SK-N-MC (cell line): ENCODE data around the gene MMEL1.
"Not testable (repeated sequence)": the region's sequence is repeated elsewhere in the genome, so short reads cannot be mapped to it uniquely, and the experiment has no call there.

Experiments used
- DNase-seq: peaks from one replicate; pipeline ENCODE4 v3.0.0-alpha.2; 2011; ENCODE audit warnings: low read depth, low spot score
- H3K27ac ChIP-seq: fragments of 200-600 bp; sonication (generic); 2 replicates; pipeline ENCODE4 v1.5.1; 2016; ENCODE audit warnings: mixed run types
- H3K36me3 ChIP-seq: fragments of 200-600 bp; sonication (generic); 2 replicates; pipeline ENCODE4 v1.6.1; 2017; ENCODE audit warnings: antibody characterized with exemption, low read length, mixed read lengths; ENCODE audit not compliant: insufficient read depth
- H3K4me3 ChIP-seq: fragments of 200-600 bp; sonication (generic); 2 replicates; pipeline ENCODE4 v1.5.1; 2016
- H3K9ac ChIP-seq: fragments of 200-600 bp; sonication (generic); 2 replicates; pipeline ENCODE4 v1.8.0; 2017; ENCODE audit warnings: mixed run types, mixed read lengths; ENCODE audit not compliant: insufficient read length
- H3K9me3 ChIP-seq: fragments of 200-600 bp; sonication (generic); 2 replicates; pipeline ENCODE4 v1.6.1; 2017; ENCODE audit warnings: low read depth, mild to moderate bottlenecking, antibody characterized with exemption, low read length, moderate library complexity, mixed read lengths
- EZH2 ChIP-seq: fragments of 200-600 bp; sonication (generic); IDR thresholded peaks from one replicate; pipeline ENCODE4 v1.6.1; 2017; ENCODE audit warnings: antibody characterized with exemption
- FOXP2 ChIP-seq: optimal IDR thresholded peaks from 2 replicates; pipeline ENCODE3; 2011; ENCODE audit warnings: mild to moderate bottlenecking, moderate library complexity; ENCODE audit not compliant: insufficient read depth; ENCODE audit errors: extremely low read length, control extremely low read depth
- POLR2AphosphoS5 ChIP-seq: IDR thresholded peaks from 2 replicates; pipeline ENCODE4 v1.6.1; 2012; ENCODE audit warnings: mild to moderate bottlenecking, low read depth, low read length, borderline replicate concordance

Gene MMEL1

DNA sequence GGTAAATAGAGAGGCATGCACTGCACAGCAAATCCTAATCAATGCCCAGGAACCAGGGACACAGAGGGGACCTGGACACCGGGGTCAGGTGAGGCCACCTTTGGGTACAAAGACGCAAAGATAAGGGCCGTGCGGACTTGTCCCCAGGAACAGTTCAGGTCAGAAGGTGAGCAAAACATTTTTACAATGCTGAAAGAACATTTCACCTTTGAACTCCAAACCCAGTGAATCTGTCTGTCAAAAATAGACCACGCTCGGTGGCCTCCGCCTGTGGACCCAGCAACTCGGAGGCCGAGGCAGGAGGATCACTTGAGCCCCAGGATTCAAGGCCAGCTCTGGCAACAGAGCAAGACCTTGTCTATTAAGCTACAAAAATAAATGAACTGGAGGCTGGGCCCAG, 61.5 kb downstream of the MMEL1 start:
- no peak overlapping the region for H3K4me3 ChIP-seq
- TF ChIP-seq POLR2AphosphoS5, result no peak
- TF ChIP-seq FOXP2, result no peak
- TF ChIP-seq EZH2, result no peak
- no peaks in the 10 kb centered on the region for H3K36me3 ChIP-seq
- no peak for DNase-seq
- H3K9me3 ChIP-seq, result no peaks in the 10 kb centered on the region
- H3K27ac ChIP-seq, result no peak overlapping the region
- no peak overlapping the region for H3K9ac ChIP-seq

DNA sequence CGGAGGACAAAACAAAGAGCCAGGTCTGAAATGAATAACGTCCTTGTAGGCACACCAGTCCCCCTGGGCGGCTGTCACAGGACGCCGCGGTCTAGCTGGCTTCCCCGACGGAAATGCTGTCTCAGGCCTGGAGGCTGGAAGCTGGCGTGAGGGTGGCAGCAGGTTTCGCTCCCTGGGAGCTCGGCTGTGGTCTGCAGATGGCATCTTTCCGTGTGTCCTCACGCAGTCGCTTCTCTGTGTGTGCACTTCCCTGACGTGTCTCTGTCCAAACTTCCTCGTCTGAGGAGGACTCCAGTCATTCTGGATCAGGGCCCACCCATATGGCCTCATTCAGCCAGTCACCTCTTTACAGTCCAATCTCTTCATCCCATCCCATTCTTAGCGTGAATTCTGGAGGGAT, 62.5 kb downstream of the MMEL1 start:
- no peak for TF ChIP-seq FOXP2
- no peak for DNase-seq
- Histone ChIP-seq H3K9me3 (no peaks in the 10 kb centered on the region), H3K36me3 (no peaks in the 10 kb centered on the region), H3K4me3 (no peak overlapping the region), H3K27ac (no peak overlapping the region), H3K9ac (no peak overlapping the region)

DNA sequence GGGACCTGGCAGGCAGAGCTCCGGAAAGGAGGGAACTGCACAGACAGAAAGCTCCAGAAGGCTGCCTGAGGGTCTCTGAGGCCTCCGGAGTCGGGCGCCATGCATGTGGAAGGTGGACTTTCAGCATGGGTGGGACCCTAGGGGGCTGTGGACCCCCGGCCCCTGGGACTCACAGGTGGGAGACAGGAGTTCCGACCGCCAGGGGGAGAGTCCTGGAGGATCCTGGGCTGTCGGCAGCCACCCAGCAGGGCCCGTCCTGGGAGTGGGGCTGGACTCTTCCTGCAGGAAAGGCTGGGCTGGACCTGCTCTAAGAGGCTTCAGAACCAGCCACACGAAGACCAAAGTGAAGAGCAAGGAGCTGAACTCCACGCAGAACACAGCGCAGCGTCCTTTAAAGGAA, 63.1 kb downstream of the MMEL1 start:
- not testable (repeated sequence) for H3K27ac ChIP-seq, H3K9ac ChIP-seq, H3K4me3 ChIP-seq, H3K9me3 ChIP-seq, DNase-seq, H3K36me3 ChIP-seq

DNA sequence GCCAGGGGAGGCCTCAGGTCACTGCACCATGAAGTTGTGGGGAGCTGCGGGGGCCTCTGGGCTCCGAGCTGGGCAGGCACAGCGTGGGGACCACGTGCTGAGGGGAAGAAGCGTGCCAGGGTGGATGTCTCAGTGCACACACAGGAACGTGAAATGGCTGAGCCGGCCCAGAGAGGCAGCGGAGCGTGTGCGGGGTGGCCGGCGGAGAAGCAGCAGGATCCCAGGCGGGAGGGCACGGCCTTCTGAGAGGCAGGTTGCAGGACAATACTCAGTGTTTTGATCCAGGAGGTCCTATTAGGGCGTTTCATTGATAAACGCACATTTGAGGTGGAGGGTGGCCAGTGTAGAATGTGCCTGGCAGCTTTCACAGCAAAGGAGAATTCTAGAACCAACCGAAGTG, 63.8 kb downstream of the MMEL1 start:
- TF ChIP-seq FOXP2, result no peak
- no peak for TF ChIP-seq POLR2AphosphoS5
- TF ChIP-seq EZH2, result no peak
- H3K36me3 ChIP-seq, result no peaks in the 10 kb centered on the region
- no peak for DNase-seq
- no peaks in the 10 kb centered on the region for H3K9me3 ChIP-seq
- no peak overlapping the region for H3K9ac ChIP-seq
- no peak overlapping the region for H3K27ac ChIP-seq
- no peak overlapping the region for H3K4me3 ChIP-seq

DNA sequence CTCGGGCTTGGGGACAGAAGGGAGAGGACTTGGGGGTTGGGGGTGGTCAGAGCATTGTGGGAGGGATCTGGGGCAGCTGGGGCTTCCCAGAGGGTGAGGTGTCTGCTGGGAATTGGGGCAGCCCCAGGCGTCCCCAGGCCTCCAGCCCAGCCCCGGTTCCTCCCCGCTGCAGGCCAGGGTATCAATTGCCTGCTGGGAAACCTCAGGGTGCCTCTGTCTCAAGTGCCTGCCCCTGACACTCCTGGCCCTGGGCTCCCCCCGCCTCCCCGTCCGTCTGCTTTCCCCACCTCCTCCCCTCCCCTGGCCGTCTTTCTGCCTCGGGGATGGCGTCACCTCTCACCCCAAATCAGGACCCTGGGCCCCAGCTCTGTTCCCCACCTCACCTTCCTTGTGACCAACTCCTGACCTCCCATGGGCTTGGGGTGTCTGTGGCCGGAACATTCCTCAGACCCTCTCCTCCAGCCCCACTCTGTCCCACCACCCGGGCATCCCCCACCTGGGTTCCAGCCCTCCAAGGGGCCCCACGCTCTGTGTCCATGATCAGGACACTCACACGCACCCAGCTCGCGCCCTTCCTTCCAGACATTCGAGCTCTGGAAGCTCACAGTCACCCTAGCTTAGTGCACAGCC, 64.5 kb downstream of the MMEL1 start:
- not testable (repeated sequence) for H3K9ac ChIP-seq, H3K36me3 ChIP-seq, DNase-seq, H3K27ac ChIP-seq, H3K9me3 ChIP-seq, H3K4me3 ChIP-seq

DNA sequence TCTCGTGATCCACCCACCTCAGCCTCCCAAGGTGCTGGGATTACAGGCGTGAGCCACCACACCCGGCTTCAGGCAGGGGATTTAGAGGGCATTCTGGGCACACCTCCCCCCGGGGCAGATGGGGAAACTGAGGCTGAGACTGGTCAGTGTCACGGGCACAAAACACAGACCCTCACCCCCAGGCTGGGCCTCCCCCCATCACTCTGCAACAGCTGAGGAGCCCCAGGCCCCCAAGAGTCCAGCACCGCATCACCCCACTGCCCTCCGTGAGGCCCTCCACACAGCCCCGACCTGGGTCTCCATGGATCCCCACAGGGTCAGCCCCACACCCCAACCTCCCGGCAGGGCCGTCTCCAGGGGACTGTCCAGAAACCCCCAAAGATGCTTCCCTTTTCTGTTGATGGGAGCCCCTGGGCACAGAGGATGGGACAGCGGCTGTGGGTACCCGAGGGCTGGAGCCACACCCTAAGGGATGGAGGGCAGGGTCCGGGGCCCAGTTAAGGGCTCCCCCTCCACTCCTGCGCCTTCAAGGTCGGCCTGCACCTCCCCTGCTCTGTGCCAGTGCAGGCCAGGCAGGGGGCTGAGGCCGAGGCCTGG, 65.6 kb downstream of the MMEL1 start:
- H3K9ac ChIP-seq, result no peak overlapping the region
- TF ChIP-seq FOXP2, result no peak
- TF ChIP-seq EZH2, result no peak
- no peak overlapping the region for H3K4me3 ChIP-seq
- H3K27ac ChIP-seq, result no peak overlapping the region
- H3K36me3 ChIP-seq, result no peaks in the 10 kb centered on the region
- DNase-seq, result no peak
- no peaks in the 10 kb centered on the region for H3K9me3 ChIP-seq

DNA sequence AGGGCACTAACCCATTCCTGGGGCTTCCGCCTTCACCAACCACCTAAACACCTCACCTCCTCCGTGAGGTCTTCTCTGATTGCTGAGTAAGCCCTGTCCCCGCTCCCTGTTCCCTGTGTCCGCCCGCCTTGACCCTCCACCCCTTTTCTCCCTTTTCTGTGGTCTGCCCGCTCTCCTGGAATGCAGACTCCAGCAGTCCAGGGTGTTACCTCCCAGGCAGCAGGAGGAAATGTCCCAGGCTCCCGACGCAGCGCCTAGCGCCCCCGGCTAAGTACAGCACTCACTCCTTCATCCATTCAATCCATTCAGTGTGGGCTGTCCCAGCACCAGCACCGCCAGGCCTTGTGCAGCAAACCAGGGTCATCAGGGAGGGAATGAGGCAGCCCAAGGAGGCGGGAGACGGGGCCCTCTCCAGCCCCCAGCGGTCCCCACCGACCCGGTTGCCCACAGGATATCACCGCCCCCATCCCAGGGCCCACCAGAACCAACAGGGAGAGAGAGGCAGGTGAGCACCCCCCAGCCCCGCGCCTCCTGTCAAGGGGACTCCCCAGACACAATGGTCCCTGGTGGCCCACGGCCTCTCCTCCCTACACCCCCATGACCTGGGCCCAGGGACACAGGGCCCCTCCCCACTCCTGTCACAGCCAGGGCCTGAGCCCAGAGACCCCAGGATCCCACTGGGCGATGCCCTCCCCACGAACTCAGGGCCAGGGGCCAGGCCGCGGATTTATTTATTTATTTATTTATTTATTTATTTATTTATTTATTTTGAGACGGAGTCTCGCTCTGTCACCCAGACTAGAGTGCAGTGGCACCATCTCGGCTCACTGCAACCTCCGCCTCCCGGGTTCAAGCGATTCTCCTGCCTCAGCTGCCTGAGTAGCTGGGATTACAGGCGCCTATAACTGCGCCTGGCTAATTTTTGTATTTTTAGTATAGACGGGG, 66.4 kb downstream of the MMEL1 start:
- no peak for DNase-seq
- no peak overlapping the region for H3K9ac ChIP-seq
- TF ChIP-seq FOXP2, result no peak
- no peak for TF ChIP-seq EZH2
- TF ChIP-seq POLR2AphosphoS5, result no peak
- H3K36me3 ChIP-seq, result no peaks in the 10 kb centered on the region
- H3K9me3 ChIP-seq, result no peaks in the 10 kb centered on the region
- H3K27ac ChIP-seq, result no peak overlapping the region
- H3K4me3 ChIP-seq, result no peak overlapping the region

DNA sequence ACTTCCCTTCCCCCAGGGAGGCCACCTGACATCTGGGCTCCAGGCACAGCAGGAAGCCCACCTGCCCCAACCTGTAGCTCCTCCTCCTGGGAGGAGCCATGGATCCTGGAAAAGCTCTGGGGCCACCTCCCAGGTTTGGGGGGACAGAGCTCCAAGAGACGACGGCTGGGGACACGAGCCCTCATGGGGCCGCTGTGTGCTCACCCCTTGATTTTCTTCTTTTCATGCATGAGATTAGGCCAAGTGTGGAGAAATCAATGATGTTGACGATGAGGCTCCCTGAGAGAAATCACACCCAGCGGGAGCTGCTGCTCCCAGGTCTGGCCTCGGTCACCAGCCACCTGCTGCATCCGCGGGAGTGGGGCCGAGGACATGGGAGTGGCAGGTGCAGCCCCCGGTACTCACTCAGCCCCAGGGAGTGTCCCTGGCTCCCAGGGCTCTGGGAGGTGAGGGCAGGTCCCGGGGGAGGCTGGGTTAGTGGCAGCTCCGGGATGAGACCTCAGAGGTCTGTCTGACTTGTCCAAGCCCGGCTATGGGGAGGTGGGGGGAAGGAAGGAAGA, 67.9 kb downstream of the MMEL1 start:
- H3K36me3 ChIP-seq, result no peaks in the 10 kb centered on the region
- H3K4me3 ChIP-seq, result no peak overlapping the region
- H3K27ac ChIP-seq, result no peak overlapping the region
- H3K9me3 ChIP-seq, result no peaks in the 10 kb centered on the region
- TF ChIP-seq FOXP2, result no peak
- TF ChIP-seq POLR2AphosphoS5, result no peak
- no peak for TF ChIP-seq EZH2
- DNase-seq, result no peak
- H3K9ac ChIP-seq, result no peak overlapping the region
